ENCODE measurements around the gene SMTN.
"Not testable (repeated sequence)": the region's sequence is repeated elsewhere in the genome, so short reads cannot be mapped to it uniquely, and the experiment has no call there.

The SMTN gene

GRCh38 chr22:31080848-31081649 lies at the start of gene SMTN:
SMTN (plus strand) TSS chr22:31081318; CDS start chr22:31083259, 1,941 bp downstream.
- DNase-seq = peak; percentile 75

DNA sequence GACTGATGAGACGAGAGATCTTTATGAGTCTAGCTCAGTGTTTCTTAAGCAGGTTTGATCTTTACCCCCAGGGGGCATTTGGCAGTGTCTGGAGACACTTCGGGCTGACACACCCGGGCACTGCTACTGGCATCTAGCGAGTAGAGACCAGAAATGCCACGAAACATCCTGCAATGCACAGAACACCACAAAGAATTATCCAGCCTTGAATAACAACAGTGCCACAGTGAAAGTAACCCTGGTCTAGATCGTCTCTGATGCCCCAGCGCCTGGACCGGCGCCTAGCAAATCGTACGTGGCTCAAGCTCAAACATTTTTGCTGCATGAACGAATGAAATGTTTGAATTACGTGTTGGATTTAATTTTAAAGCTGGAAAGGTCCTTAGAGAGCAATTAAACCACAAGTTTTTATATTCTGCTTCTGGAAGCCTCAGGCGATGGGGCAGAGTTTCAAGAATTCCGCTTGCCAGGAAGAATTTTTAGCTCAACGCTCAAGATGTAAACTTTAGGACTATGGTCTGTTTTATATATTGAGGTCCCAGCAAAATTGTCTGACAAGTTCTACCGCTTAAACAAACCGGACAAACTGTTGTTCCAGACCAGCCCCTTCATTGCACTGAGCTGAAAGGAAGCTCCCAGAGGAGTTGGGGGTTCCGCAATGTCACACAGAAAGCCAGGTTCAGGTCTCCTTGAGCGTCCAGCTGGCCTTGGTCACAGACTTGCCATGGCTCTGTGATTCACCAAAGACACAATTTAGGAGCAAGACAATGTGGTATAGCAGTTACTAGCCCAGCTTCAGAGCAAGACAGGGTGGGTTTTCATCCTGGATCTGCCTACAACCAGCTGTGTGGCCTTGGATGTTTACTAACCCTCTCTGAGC lies 44.2 kb upstream of the SMTN start:
- no peak for DNase-seq

GRCh38 chr22:31038686-31039085 lies 42.4 kb upstream of the SMTN start:
- no peak for DNase-seq

- DNase-seq = no peak
Measured at GRCh38 chr22:31039393-31039792, 41.7 kb upstream of the SMTN start.

DNA sequence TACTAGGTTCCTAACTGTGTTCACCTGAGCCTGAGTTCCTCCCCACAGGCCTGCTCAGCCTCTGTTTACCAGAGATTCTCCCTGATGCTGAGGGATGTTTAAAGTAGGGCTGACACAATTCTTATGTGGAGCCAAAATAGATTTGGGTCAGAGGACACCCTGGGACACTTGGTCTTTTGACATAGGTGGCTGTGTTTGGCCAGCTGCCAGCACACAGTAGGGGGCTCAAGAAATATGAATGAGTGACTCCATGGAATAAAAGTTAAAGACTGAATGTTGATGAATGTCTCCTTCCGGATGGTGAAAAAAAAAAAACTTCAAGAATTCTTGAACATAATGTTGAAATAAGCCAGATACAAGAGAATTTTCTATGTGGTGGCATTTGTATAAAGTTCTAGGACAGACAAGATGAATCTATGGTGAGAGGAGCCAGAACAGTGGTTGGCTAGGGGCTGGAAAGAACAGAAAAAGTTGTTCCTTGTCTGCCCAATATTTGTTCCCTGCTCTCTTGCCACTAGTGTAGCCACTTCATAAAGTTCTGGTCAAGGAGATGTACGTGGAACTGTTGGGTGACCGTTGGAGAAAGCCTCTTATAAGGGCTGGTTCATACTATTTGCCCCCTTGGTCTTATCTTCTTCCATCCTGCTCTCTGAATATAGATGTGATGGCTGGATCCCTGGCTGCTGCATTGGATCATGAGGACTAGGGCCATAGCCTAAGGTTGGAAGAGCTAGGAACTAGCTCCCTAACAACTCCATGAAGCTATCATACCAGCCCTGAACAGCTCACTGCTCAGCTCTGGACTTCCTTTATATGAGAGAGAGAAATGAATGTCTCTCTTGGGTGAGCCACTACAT lies 40.3 kb upstream of the SMTN start:
- DNase-seq = no peak

GRCh38 chr22:31044262-31044861 lies 36.8 kb upstream of the SMTN start:
- no peak for DNase-seq

- DNase-seq = peak; percentile 32
Measured at GRCh38 chr22:31045900-31046538, 35.1 kb upstream of the SMTN start.

- DNase-seq = peak; percentile 32
Measured at GRCh38 chr22:31046539-31047226, 34.4 kb upstream of the SMTN start.

- DNase-seq = no peak
Measured at GRCh38 chr22:31048570-31048969, 32.5 kb upstream of the SMTN start.

DNA sequence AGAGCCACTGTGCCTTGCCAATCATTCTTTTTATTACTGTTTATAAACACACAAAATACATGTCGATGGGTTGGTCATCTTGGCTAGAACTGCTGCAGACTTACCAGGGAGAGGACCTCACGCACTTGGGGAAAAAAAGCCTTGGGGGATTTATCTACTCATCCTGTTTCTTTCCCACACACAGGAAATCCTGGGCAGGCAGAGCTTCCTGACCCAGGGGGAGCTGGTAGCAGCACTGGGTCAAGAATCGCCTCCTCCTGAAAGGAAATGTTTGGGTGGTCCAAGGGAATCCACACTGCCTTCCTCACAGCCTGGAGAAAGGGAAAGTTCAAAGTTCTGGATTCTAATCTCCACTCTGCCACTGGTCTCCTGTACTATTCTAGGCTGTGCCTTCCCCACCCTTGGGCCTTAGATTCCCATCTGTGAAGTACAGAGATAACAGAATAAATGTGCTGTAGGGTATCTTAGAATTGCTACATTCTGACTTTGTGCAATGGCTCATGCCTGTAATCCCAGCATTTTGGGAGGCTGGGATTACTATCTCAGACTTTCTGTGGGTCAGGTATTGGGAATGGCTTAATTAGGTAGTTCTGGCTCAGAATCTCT lies 31.2 kb upstream of the SMTN start:
- no peak for DNase-seq

- DNase-seq = no peak
Measured at GRCh38 chr22:31055117-31055634, 25.9 kb upstream of the SMTN start.

DNA sequence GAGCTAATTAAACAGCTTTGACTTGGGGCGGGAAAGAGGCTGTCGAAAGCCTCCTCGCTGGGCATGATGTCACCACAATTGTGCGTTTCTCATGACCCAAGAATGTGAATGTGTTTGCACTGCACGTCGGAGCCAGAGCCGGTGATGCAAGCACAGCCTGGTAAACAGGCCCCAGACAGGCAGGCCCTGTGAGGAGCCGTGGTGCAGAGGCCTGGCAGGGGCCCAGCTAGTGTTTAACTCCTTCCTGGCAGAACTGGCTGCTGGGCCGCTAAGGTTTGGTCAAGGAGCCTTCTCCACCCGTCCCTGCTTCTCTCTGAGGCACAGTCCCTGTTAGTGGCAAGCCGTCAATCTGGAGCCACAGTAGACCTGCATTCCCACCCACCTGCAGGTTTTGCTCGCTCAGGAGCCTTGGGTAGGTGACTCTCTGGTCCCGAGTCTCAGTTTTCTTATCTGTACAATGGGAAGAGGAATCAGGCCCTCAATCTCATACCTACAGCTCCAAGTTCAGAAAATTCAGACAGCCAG lies 25.4 kb upstream of the SMTN start:
- peak; percentile 28 for DNase-seq

DNA sequence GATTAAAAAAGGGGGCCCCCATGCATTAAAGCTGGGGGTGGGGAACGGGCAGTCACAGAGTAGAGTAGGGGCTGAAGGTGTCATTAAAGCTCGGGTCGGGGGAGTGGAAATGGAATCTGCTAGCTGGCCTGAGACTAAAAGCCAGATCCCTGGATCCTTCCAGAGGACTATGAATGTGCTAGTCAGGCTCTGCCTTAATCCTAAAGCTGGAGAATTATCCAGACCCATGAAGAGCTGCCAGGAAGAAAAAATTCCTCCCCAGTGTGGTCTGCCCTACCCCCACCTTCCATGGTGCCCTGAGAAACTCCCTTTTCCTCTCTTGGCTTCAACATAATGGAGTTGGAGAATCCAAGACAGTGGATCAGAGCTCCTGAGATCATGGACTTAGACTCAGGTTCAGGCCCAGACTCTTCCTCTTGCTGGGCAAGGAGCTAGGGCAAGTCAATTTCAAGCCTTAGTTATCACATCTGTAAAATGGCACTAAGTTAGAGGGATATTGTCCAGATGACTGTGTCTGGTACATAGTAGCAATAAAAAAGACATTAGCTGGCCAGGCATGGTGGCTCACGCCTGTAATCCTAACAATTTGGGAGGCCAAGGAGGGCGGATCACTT lies 24.0 kb upstream of the SMTN start:
- DNase-seq = no peak

- not testable (repeated sequence) for DNase-seq
Measured at GRCh38 chr22:31059663-31060062, 21.5 kb upstream of the SMTN start.

DNA sequence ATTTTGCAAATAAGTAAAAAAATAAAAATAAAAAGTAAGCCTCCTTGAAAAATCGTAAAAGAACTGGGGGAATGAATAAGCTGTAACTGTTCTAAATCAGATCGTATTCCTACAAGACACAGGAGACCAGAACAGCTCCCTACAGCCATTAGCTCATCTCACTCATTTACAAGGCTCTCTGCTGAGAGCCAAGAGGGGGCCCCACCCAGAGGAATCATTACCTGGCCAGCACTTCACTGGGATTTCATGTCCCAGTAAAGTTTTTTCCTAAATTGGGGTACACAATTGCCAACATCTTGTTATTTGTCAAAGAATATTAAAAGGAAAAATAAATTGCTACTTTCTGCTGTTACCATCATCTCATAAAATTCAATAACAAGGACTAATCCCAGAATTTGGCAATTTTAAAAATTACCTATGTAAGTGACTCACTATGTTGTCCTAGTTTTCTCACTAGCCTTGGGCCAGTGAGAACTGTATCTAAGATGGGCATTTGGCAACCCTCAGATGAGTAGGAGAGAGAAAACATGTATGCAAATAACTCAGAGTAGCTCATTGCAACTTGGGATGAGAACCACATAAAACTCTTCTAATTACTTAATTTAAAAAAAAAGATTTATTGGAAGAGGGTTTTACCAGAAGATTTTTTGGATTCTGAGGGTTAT lies 18.4 kb upstream of the SMTN start:
- no peak for DNase-seq

DNA sequence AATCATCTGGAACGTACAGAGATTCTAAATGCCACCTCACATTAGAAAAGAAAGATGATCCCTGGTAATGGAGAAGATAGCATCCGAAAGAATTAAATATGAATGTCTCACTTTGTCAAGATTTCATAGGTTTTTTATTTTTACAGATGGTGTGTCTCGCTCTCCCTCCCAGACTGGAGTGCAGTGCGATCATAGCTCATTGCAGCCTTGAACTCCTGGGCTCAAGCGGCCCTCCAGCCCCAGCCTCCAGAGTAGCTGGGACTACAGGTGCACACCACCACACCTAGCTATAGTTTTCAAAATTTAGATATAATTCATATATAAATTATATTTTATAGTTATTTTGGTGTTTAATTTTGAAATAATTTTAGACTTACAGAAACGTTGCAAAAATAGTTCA lies 16.7 kb upstream of the SMTN start:
- no peak for DNase-seq

- no peak for DNase-seq
Measured at GRCh38 chr22:31068970-31069369, 12.1 kb upstream of the SMTN start.

- not testable (repeated sequence) for DNase-seq
Measured at GRCh38 chr22:31069691-31070314, 11.3 kb upstream of the SMTN start.

GRCh38 chr22:31073125-31073524 lies 8.0 kb upstream of the SMTN start:
- DNase-seq = not testable (repeated sequence)
